ENCODE measurements around the gene DNASE1L1.

GRCh38 chrX:154432210-154432609, 23.2 kb upstream of the DNASE1L1 start:
- TF ChIP-seq, protein P1, sequence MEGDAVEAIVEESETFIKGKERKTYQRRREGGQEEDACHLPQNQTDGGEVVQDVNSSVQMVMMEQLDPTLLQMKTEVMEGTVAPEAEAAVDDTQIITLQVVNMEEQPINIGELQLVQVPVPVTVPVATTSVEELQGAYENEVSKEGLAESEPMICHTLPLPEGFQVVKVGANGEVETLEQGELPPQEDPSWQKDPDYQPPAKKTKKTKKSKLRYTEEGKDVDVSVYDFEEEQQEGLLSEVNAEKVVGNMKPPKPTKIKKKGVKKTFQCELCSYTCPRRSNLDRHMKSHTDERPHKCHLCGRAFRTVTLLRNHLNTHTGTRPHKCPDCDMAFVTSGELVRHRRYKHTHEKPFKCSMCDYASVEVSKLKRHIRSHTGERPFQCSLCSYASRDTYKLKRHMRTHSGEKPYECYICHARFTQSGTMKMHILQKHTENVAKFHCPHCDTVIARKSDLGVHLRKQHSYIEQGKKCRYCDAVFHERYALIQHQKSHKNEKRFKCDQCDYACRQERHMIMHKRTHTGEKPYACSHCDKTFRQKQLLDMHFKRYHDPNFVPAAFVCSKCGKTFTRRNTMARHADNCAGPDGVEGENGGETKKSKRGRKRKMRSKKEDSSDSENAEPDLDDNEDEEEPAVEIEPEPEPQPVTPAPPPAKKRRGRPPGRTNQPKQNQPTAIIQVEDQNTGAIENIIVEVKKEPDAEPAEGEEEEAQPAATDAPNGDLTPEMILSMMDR (IDR thresholded peaks at IDR 0.05; ENCODE audit: borderline replicate concordance, extremely low read depth, low read length, poor library complexity, severe bottlenecking) = no peak
- no peak for TF ChIP-seq EZH2 (IDR thresholded peaks at IDR 0.05; ENCODE audit: borderline replicate concordance, low read depth, low read length, severe bottlenecking)

Data from DND-41 (cell line).